ENCODE measurements around the gene EPN3. TPM values are rescaled to one million over a fixed set of nuclear protein-coding genes. Genes with fewer than 3 reads are reported as not detected.

EPN3 gene
- total RNA-seq, 1 donor from 2014 or later, result 19.9 TPM

DNA sequence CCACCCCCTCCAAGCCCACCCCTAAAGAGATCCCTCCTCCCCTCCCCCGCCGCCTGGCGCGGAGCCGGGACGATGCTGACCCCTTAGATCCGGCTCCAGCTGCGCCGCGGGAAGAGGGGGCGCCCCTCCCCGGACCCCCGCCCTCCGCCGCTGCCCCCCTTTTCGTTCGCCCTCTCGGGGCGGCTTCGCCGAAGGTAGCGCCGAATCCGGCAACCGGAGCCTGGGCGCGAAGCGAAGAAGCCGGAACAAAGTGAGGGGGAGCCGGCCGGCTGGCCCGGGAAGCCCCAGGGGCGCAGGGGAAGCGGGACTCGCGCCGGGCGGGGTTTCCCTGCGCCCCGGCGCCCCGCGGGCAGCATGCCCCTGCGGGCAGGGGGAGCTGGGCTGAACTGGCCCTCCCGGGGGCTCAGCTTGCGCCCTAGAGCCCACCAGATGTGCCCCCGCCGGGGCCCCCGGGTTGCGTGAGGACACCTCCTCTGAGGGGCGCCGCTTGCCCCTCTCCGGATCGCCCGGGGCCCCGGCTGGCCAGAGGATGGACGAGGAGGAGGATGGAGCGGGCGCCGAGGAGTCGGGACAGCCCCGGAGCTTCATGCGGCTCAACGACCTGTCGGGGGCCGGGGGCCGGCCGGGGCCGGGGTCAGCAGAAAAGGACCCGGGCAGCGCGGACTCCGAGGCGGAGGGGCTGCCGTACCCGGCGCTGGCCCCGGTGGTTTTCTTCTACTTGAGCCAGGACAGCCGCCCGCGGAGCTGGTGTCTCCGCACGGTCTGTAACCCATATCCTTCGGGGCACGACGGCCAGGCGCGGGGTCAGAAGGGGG is 28.6 kb downstream of the EPN3 start:
- Histone ChIP-seq H3K27ac (replicated peaks) (no peak overlapping the region), H3K27me3 (ENCODE audit: low read depth) (peaks cover 94% of the 10 kb centered on the region), H3K36me3 (no peaks in the 10 kb centered on the region), H3K4me3 (peak overlapping the region; percentile 70), H3K9me3 (replicated peaks) (no peaks in the 10 kb centered on the region), H3K4me1 (peaks cover 46% of the 10 kb centered on the region)
- intact Hi-C loops (cut with micrococcal nuclease), result no loop called here
- TF ChIP-seq, protein P1, sequence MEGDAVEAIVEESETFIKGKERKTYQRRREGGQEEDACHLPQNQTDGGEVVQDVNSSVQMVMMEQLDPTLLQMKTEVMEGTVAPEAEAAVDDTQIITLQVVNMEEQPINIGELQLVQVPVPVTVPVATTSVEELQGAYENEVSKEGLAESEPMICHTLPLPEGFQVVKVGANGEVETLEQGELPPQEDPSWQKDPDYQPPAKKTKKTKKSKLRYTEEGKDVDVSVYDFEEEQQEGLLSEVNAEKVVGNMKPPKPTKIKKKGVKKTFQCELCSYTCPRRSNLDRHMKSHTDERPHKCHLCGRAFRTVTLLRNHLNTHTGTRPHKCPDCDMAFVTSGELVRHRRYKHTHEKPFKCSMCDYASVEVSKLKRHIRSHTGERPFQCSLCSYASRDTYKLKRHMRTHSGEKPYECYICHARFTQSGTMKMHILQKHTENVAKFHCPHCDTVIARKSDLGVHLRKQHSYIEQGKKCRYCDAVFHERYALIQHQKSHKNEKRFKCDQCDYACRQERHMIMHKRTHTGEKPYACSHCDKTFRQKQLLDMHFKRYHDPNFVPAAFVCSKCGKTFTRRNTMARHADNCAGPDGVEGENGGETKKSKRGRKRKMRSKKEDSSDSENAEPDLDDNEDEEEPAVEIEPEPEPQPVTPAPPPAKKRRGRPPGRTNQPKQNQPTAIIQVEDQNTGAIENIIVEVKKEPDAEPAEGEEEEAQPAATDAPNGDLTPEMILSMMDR (IDR thresholded peaks at IDR 0.05; ENCODE audit: borderline replicate concordance), result no peak
- DNase-seq, result no peak

GRCh38 chr17:50561746-50562141 is 29.2 kb downstream of the EPN3 start:
- intact Hi-C loops (cut with micrococcal nuclease), result no loop called here
- Histone ChIP-seq H3K9me3 (replicated peaks) (no peaks in the 10 kb centered on the region), H3K27ac (replicated peaks) (no peak overlapping the region), H3K4me1 (peaks cover 46% of the 10 kb centered on the region), H3K27me3 (ENCODE audit: low read depth) (peaks cover 96% of the 10 kb centered on the region), H3K4me3 (peak overlapping the region; percentile 70), H3K36me3 (no peaks in the 10 kb centered on the region)
- TF ChIP-seq, protein P1 (IDR thresholded peaks at IDR 0.05; ENCODE audit: borderline replicate concordance), result no peak
- no peak for DNase-seq

DNA sequence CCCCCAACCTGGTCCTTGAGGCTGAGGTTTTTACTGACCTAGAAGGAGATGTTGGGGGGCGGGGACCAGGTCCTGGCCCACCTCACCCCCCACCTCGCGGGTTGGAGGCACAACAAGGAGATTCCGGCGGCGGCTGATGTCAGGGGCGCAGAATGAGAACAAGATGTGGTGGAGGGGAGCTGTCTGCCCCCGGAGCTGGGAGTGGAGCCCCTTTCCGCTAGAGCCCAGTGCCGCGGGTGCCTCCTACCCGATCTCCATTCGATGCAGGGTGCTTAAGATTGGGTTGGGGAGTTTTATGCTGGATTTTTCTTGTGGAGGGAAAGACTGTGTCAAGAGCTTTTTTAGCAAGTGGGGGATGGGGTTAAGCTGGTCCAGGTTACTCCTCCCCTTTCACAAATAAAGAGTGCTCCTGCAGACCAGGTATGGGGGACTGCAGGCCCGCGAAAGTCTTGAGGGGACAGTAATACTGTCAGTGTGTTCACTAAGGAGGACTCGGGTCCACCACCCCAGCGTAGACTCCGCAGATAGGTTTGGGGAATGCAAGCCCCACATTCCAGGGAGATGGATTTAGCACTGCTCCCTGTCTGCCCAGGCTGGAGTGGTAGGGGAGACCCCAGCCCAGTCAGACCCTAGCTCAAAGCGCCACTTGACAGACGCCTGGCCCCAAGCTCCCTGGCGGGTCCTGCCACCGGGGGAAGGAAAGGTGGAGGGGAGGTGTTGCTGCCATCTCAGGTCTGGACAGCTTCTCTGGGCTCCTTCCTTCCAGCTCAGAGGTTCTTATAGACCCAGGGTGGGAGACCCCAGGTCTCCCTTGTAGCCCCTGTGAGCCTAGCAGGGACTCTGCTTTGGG is 29.9 kb downstream of the EPN3 start:
- no peak overlapping the region for H3K4me3 ChIP-seq
- peaks cover 46% of the 10 kb centered on the region for H3K4me1 ChIP-seq
- no peaks in the 10 kb centered on the region for H3K9me3 ChIP-seq (replicated peaks)
- no peak for DNase-seq
- no peak overlapping the region for H3K27ac ChIP-seq (replicated peaks)
- intact Hi-C loops (cut with micrococcal nuclease), result no loop called here
- H3K27me3 ChIP-seq (ENCODE audit: low read depth), result peaks cover 97% of the 10 kb centered on the region
- H3K36me3 ChIP-seq, result no peaks in the 10 kb centered on the region
- TF ChIP-seq, protein P1 (IDR thresholded peaks at IDR 0.05; ENCODE audit: borderline replicate concordance), result no peak

DNA sequence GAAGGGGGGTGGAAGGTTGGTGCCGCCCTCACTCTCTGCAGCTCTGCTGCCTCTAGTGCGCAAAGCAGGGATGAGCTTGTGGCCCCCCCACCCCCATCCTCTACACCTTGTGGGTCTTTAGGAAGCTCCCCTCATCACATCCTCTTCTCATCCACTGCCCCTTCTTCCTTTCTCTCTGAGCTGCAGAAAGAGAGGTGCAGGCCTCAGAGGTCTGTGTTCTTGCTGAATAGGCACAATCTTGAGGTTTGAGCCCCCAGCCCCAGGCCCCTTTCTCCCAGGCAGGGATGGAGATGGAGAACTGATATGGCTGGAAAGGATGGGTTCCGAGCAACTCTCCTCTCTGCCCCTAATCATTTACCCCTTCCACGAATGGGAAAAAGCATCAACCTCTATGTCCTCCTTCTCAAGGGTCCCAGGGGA is 30.6 kb downstream of the EPN3 start:
- TF ChIP-seq, protein P1 (IDR thresholded peaks at IDR 0.05; ENCODE audit: borderline replicate concordance), result no peak
- intact Hi-C loops (cut with micrococcal nuclease), result no loop called here
- Histone ChIP-seq H3K9me3 (replicated peaks) (no peaks in the 10 kb centered on the region), H3K4me3 (no peak overlapping the region), H3K27me3 (ENCODE audit: low read depth) (peaks cover 94% of the 10 kb centered on the region), H3K4me1 (peaks cover 46% of the 10 kb centered on the region), H3K36me3 (no peaks in the 10 kb centered on the region), H3K27ac (replicated peaks) (no peak overlapping the region)
- DNase-seq, result no peak

- H3K4me3 ChIP-seq, result no peak overlapping the region
- peaks cover 32% of the 10 kb centered on the region for H3K4me1 ChIP-seq
- no peaks in the 10 kb centered on the region for H3K36me3 ChIP-seq
- TF ChIP-seq, protein P1 (IDR thresholded peaks at IDR 0.05; ENCODE audit: borderline replicate concordance), result no peak
- peaks cover 76% of the 10 kb centered on the region for H3K27me3 ChIP-seq (ENCODE audit: low read depth)
- peak; percentile 67 for DNase-seq
- intact Hi-C loops (cut with micrococcal nuclease), result no loop called here
- no peaks in the 10 kb centered on the region for H3K9me3 ChIP-seq (replicated peaks)
- no peak overlapping the region for H3K27ac ChIP-seq (replicated peaks)
Observed at GRCh38 chr17:50564916-50565315, 32.4 kb downstream of the EPN3 start.
